Prostate gland (tissue), 2 donors: ENCODE results near the gene FUCA1. TPM values are rescaled to one million over a fixed set of nuclear protein-coding genes. Genes with fewer than 3 reads are reported as not detected.
"Not testable (repeated sequence)": the region's sequence is repeated elsewhere in the genome, so short reads cannot be mapped to it uniquely, and the experiment has no call there.

Experiments
- DNase-seq: peaks from one replicate; pipeline ENCODE4 v3.0.0-alpha.2; 2019; ENCODE audit warnings: low spot score
- H3K27ac ChIP-seq, 2 donors: fragments of 200-600 bp; sonication (generic); 2 replicates each; pipeline ENCODE4 v1.5.1; 2017 to 2019
- H3K27me3 ChIP-seq: fragments of 200-600 bp; sonication (generic); replicated peaks from 2 replicates; pipeline ENCODE4 v1.5.1; 2019; ENCODE audit not compliant: insufficient read depth
- H3K36me3 ChIP-seq, 2 donors: fragments of 200-600 bp; sonication (generic); 1 replicate in 1 of 2; 2 replicates in 1 of 2; pipeline versions ENCODE4 v1.5.1 to v1.8.1; 2017 to 2019
- H3K4me1 ChIP-seq: fragments of 200-600 bp; sonication (generic); replicated peaks from 2 replicates; pipeline ENCODE4 v1.5.1; 2019
- H3K4me3 ChIP-seq, 2 donors: fragments of 200-600 bp; sonication (generic); 2 replicates each; pipeline ENCODE4 v1.5.1; 2017 to 2019
- H3K9me3 ChIP-seq: fragments of 200-600 bp; sonication (generic); 2 replicates; pipeline ENCODE4 v1.5.1; 2017
- POLR2A ChIP-seq: fragments of 450-650 bp; IDR thresholded peaks from one replicate; pipeline ENCODE4 v1.6.1; 2016; ENCODE audit warnings: antibody characterized with exemption, mild to moderate bottlenecking
- POLR2AphosphoS5 ChIP-seq: sonication (generic); formaldehyde crosslinking; IDR thresholded peaks from one replicate; pipeline ENCODE4 v1.6.1; 2017; ENCODE audit warnings: antibody characterized with exemption
- WGBS: methylation state at CpG from one replicate; pipeline ENCODE4 v1.1.5; 2018; 5-methylcytosine and 5-hydroxymethylcytosine counted together
- intact Hi-C: fragments of 100-400 bp; cut with DNase I; formaldehyde crosslinking; loops from one replicate; pipeline ENCODE4 v1.14.2; 2022
- total RNA-seq, 2 donors: library from RNA; depleted of rRNA; stranded (reverse); fragments of >200 nt; gene quantifications; one replicate each; pipeline ENCODE4 v1.1.0, GENCODE V29; 2016
- TF ChIP-seq, protein P1 (sequence below), 4 experiments: fragments of 200-600 bp in 2 of 4; fragments of 450-650 bp in 2 of 4; sonication (generic) in 2 of 4; IDR thresholded peaks; 1 replicate in 3 of 4; 2 replicates in 1 of 4; pipeline ENCODE4 v1.5.1; 2016 to 2019; ENCODE audit warnings: antibody characterized with exemption in 4 of 4, mild to moderate bottlenecking in 2 of 4, moderate library complexity in 2 of 4

The FUCA1 gene
- total RNA-seq, 2 donors from 2014 or later = 51.4 to 111 TPM

DNA sequence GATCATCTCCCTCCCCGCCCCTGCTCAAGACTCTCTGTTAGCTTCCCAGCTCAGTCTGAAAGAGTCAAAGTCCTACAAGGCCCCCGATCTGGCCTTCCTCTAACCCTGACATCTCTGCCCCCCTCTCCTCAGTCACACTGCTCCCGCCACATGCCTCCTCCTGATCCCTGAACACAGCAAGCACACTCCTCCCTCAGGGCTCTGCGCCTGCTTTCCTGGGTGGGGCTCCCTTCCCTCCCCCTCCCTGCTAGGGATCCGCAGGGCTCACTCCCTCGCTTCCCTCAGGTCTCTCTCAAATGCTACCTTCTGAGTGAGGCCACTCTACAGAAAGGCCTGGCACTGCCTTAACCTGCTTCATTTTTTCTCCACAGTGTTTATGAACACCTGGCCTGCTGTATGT lies 61.8 kb downstream of the FUCA1 start:
- intact Hi-C loops = loop anchor here (10.0 kb wide), 1 partner anchor 219 kb away; no protein-coding TSS in a partner anchor
- 88% methylated on average over 6 of the region's 6 CpGs for WGBS

GRCh38 chr1:23805025-23805424 lies 63.1 kb downstream of the FUCA1 start:
- Histone ChIP-seq H3K27me3 (no peaks in the 10 kb centered on the region), H3K9me3 (no peaks in the 10 kb centered on the region), H3K4me1 (peaks cover 4% of the 10 kb centered on the region), H3K36me3 (no peaks in the 10 kb centered on the region), H3K27ac (no peak overlapping the region), H3K4me3 (no peak overlapping the region)
- intact Hi-C loops = loop anchor here (10.0 kb wide), 1 partner anchor 220 kb away; no protein-coding TSS in a partner anchor
- TF ChIP-seq POLR2A = no peak
- TF ChIP-seq, protein P1, sequence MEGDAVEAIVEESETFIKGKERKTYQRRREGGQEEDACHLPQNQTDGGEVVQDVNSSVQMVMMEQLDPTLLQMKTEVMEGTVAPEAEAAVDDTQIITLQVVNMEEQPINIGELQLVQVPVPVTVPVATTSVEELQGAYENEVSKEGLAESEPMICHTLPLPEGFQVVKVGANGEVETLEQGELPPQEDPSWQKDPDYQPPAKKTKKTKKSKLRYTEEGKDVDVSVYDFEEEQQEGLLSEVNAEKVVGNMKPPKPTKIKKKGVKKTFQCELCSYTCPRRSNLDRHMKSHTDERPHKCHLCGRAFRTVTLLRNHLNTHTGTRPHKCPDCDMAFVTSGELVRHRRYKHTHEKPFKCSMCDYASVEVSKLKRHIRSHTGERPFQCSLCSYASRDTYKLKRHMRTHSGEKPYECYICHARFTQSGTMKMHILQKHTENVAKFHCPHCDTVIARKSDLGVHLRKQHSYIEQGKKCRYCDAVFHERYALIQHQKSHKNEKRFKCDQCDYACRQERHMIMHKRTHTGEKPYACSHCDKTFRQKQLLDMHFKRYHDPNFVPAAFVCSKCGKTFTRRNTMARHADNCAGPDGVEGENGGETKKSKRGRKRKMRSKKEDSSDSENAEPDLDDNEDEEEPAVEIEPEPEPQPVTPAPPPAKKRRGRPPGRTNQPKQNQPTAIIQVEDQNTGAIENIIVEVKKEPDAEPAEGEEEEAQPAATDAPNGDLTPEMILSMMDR (IDR thresholded peaks at IDR 0.05) = no peak
- TF ChIP-seq POLR2AphosphoS5 = no peak
- DNase-seq = no peak
- 95% methylated on average over 2 of the region's 2 CpGs for WGBS

More for the DNA sequence above, 61.8 kb downstream of the FUCA1 start:
- TF ChIP-seq POLR2A (no peak), POLR2AphosphoS5 (no peak)
- TF ChIP-seq, protein P1 (IDR thresholded peaks at IDR 0.05) = no peak
- no peaks in the 10 kb centered on the region for H3K9me3 ChIP-seq
- no peak for DNase-seq
- H3K36me3 ChIP-seq = no peaks in the 10 kb centered on the region
- no peak overlapping the region for H3K4me3 ChIP-seq
- H3K27me3 ChIP-seq = no peaks in the 10 kb centered on the region
- no peak overlapping the region for H3K27ac ChIP-seq
- peaks cover 4% of the 10 kb centered on the region for H3K4me1 ChIP-seq

- 61% methylated on average over 7 of the region's 7 CpGs for WGBS
- intact Hi-C loops = loop anchor here (10.0 kb wide), 1 partner anchor 220 kb away; no protein-coding TSS in a partner anchor
- H3K4me3 ChIP-seq = no peak overlapping the region
- no peaks in the 10 kb centered on the region for H3K36me3 ChIP-seq
- H3K9me3 ChIP-seq = no peaks in the 10 kb centered on the region
- H3K4me1 ChIP-seq = peaks cover 10% of the 10 kb centered on the region
- no peak for DNase-seq
- H3K27me3 ChIP-seq = no peaks in the 10 kb centered on the region
- TF ChIP-seq, protein P1 (IDR thresholded peaks at IDR 0.05) = no peak
- TF ChIP-seq POLR2A = no peak
- TF ChIP-seq POLR2AphosphoS5 = no peak
- H3K27ac ChIP-seq = no peak overlapping the region
These were observed 63.8 kb downstream of the FUCA1 start for GRCh38 chr1:23804183-23804835.

- H3K9me3 ChIP-seq = no peaks in the 10 kb centered on the region
- intact Hi-C loops = loop anchor here (10.0 kb wide), 1 partner anchor 221 kb away; no protein-coding TSS in a partner anchor
- TF ChIP-seq, protein P1 (IDR thresholded peaks at IDR 0.05) = no peak
- TF ChIP-seq POLR2AphosphoS5 (no peak), POLR2A (no peak)
These were observed 64.4 kb downstream of the FUCA1 start for GRCh38 chr1:23803674-23804073.

GRCh38 chr1:23802809-23803342 lies 65.2 kb downstream of the FUCA1 start:
- 93% methylated on average over 7 of the region's 7 CpGs for WGBS
- not testable (repeated sequence) for H3K9me3 ChIP-seq, DNase-seq, H3K36me3 ChIP-seq, H3K4me3 ChIP-seq, H3K27ac ChIP-seq, H3K27me3 ChIP-seq
- peaks cover 12% of the 10 kb centered on the region for H3K4me1 ChIP-seq
- intact Hi-C loops = loop anchor here (10.0 kb wide), 1 partner anchor 222 kb away; no protein-coding TSS in a partner anchor

More at GRCh38 chr1:23803674-23804073, 64.4 kb downstream of the FUCA1 start:
- no peak for DNase-seq
- Histone ChIP-seq H3K4me3 (no peak overlapping the region), H3K27me3 (no peaks in the 10 kb centered on the region), H3K27ac (no peak overlapping the region), H3K36me3 (no peaks in the 10 kb centered on the region), H3K4me1 (peaks cover 12% of the 10 kb centered on the region)
- 95% methylated on average over 5 of the region's 5 CpGs for WGBS
